ENCODE measurements around the gene FASN.

DNA sequence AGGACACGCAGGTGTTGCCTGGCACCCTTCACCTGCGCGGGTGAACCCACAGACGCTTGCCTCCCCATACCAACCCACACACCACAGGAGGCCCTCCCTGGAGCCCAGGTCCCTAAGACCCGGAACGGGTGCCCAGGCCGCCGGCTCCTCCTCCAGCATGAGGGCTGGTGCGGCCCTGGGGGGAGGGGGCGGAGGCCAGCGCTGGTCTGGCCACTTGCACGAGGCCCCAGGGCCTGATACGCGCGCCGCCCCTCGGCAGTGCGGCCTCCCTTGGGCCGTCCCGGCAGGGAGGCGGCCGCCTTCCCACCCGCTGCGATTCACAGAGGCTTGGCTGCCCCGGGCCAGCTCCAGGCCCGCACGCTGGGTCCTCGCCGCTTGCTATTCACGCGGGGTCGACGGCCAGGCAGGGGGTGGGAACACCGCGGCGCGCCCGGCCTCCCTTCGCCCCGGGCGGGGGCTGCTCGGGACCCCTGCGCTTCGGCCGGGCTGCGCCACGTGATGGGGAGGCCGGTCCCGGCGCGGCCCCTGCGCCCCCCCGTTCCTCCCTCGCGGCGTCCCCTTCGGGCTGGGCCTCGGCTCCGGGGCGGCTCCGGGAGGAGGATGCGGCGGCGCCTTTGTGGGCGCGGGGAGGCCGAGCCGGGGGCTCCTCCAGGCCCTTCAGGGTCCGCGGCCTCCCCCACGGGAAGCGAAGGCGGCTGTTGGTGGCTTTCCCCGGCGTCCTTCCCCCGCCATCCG is 685 bp downstream of the FASN start:
- TF ChIP-seq, protein P1, sequence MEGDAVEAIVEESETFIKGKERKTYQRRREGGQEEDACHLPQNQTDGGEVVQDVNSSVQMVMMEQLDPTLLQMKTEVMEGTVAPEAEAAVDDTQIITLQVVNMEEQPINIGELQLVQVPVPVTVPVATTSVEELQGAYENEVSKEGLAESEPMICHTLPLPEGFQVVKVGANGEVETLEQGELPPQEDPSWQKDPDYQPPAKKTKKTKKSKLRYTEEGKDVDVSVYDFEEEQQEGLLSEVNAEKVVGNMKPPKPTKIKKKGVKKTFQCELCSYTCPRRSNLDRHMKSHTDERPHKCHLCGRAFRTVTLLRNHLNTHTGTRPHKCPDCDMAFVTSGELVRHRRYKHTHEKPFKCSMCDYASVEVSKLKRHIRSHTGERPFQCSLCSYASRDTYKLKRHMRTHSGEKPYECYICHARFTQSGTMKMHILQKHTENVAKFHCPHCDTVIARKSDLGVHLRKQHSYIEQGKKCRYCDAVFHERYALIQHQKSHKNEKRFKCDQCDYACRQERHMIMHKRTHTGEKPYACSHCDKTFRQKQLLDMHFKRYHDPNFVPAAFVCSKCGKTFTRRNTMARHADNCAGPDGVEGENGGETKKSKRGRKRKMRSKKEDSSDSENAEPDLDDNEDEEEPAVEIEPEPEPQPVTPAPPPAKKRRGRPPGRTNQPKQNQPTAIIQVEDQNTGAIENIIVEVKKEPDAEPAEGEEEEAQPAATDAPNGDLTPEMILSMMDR (conservative IDR thresholded peaks at IDR 0.05; ENCODE audit: low read length): no peak
- TF ChIP-seq EZH2phosphoT487 (IDR thresholded peaks at IDR 0.05; ENCODE audit: borderline replicate concordance): no peak
